HG03103 (cell line): ENCODE results near the gene SLC25A21.
"Not testable (repeated sequence)": the region's sequence is repeated elsewhere in the genome, so short reads cannot be mapped to it uniquely, and the experiment has no call there.

Experiments used
- ATAC-seq: cut with Tn5 transposase; IDR thresholded peaks from one replicate; pipeline ENCODE4 v1.9.1; 2021; ENCODE audit warnings: low read depth; ENCODE audit not compliant: unreplicated experiment

Gene SLC25A21

GRCh38 chr14:37093364-37093763 is 79.0 kb downstream of the SLC25A21 start:
- ATAC-seq = no peak

GRCh38 chr14:37091651-37092050 is 80.8 kb downstream of the SLC25A21 start:
- no peak for ATAC-seq

- no peak for ATAC-seq
These were observed 82.4 kb downstream of the SLC25A21 start for GRCh38 chr14:37090026-37090425.

GRCh38 chr14:37089410-37089809 is 83.0 kb downstream of the SLC25A21 start:
- ATAC-seq = no peak

- ATAC-seq = no peak
These were observed 83.8 kb downstream of the SLC25A21 start for GRCh38 chr14:37088356-37089215.

GRCh38 chr14:37087520-37087919 is 84.9 kb downstream of the SLC25A21 start:
- no peak for ATAC-seq

GRCh38 chr14:37083599-37083998 is 88.8 kb downstream of the SLC25A21 start:
- ATAC-seq = no peak

- ATAC-seq = no peak
These were observed 90.0 kb downstream of the SLC25A21 start for GRCh38 chr14:37082449-37082848.

GRCh38 chr14:37081856-37082255 is 90.5 kb downstream of the SLC25A21 start:
- no peak for ATAC-seq

- no peak for ATAC-seq
These were observed 91.2 kb downstream of the SLC25A21 start for GRCh38 chr14:37081218-37081617.

- ATAC-seq = no peak
These were observed 94.3 kb downstream of the SLC25A21 start for GRCh38 chr14:37078131-37078530.

- not testable (repeated sequence) for ATAC-seq
These were observed 98.1 kb downstream of the SLC25A21 start for GRCh38 chr14:37074320-37074719.

- no peak for ATAC-seq
These were observed 108.8 kb downstream of the SLC25A21 start for GRCh38 chr14:37063467-37064240.

- ATAC-seq = no peak
These were observed 110.1 kb downstream of the SLC25A21 start for GRCh38 chr14:37062191-37062803.

GRCh38 chr14:37061697-37062096 is 110.7 kb downstream of the SLC25A21 start:
- no peak for ATAC-seq

GRCh38 chr14:37060496-37061260 is 111.7 kb downstream of the SLC25A21 start:
- ATAC-seq = no peak

- ATAC-seq = no peak
These were observed 114.6 kb downstream of the SLC25A21 start for GRCh38 chr14:37057776-37058175.

- no peak for ATAC-seq
These were observed 115.9 kb downstream of the SLC25A21 start for GRCh38 chr14:37056473-37056872.

- ATAC-seq = no peak
These were observed 117.5 kb downstream of the SLC25A21 start for GRCh38 chr14:37054869-37055268.

GRCh38 chr14:37054144-37054543 is 118.3 kb downstream of the SLC25A21 start:
- ATAC-seq = no peak
